ENCODE data around the gene ANP32A.

ANP32A gene

GRCh38 chr15:68796576-68796975, 24.1 kb downstream of the ANP32A start:
- Histone ChIP-seq H3K36me3 (ENCODE audit: control insufficient read depth, insufficient read depth, low read length) (no peaks in the 10 kb centered on the region), H3K4me2 (ENCODE audit: low read length) (no peak overlapping the region), H2BK15ac (replicated peaks; ENCODE audit: low read depth) (no peak overlapping the region), H3K79me2 (ENCODE audit: control insufficient read depth, insufficient read depth, low read length) (peaks cover 81% of the 10 kb centered on the region), H3K18ac (ENCODE audit: low read length) (no peak overlapping the region), H4K5ac (ENCODE audit: low read length) (no peak overlapping the region), H3K4ac (ENCODE audit: low read depth, low read length) (no peak overlapping the region), H3K79me1 (ENCODE audit: low read length) (peaks cover 54% of the 10 kb centered on the region), H2BK120ac (ENCODE audit: low read depth, low read length) (no peak overlapping the region), H3K4me3 (ENCODE audit: low read length) (no peak overlapping the region), H2BK5ac (ENCODE audit: low read length) (no peak overlapping the region), H4K8ac (ENCODE audit: low read depth, low read length) (no peak overlapping the region), H3K23ac (ENCODE audit: low read length) (no peak overlapping the region), H3K9ac (ENCODE audit: low read length) (no peak overlapping the region), H3K27me3 (ENCODE audit: insufficient read depth, low read length, poor library complexity) (no peaks in the 10 kb centered on the region), H3K27ac (ENCODE audit: low read depth, low read length) (no peak overlapping the region), H3K56ac (ENCODE audit: low read length) (no peak overlapping the region), H2AK5ac (ENCODE audit: low read length) (no peak overlapping the region), H3K4me1 (ENCODE audit: control insufficient read depth, low read depth, low read length) (peaks cover 27% of the 10 kb centered on the region)
- DNase-seq = no peak
- no CpG with 5 or more reads among the region's 6 CpGs for WGBS (ENCODE audit: extremely low coverage, insufficient coverage, low lambda C conversion rate)

- peaks cover 53% of the 10 kb centered on the region for H3K79me1 ChIP-seq (ENCODE audit: low read length)
- peaks cover 83% of the 10 kb centered on the region for H3K79me2 ChIP-seq (ENCODE audit: control insufficient read depth, insufficient read depth, low read length)
- peak overlapping the region; percentile 54 for H3K9ac ChIP-seq (ENCODE audit: low read length)
- H3K27me3 ChIP-seq (ENCODE audit: insufficient read depth, low read length, poor library complexity) = no peaks in the 10 kb centered on the region
- DNase-seq = peak; percentile 97
- H3K4ac ChIP-seq (ENCODE audit: low read depth, low read length) = no peak overlapping the region
- no CpG with 5 or more reads among the region's 20 CpGs for WGBS (ENCODE audit: extremely low coverage, insufficient coverage, low lambda C conversion rate)
- H3K18ac ChIP-seq (ENCODE audit: low read length) = no peak overlapping the region
- H3K4me3 ChIP-seq (ENCODE audit: low read length) = no peak overlapping the region
- no peak overlapping the region for H2BK15ac ChIP-seq (replicated peaks; ENCODE audit: low read depth)
- H3K4me1 ChIP-seq (ENCODE audit: control insufficient read depth, low read depth, low read length) = peaks cover 37% of the 10 kb centered on the region
- no peak overlapping the region for H2BK120ac ChIP-seq (ENCODE audit: low read depth, low read length)
- H4K8ac ChIP-seq (ENCODE audit: low read depth, low read length) = no peak overlapping the region
- H2BK5ac ChIP-seq (ENCODE audit: low read length) = peak overlapping the region; percentile 24
- peak overlapping the region; percentile 65 for H3K56ac ChIP-seq (ENCODE audit: low read length)
- H3K23ac ChIP-seq (ENCODE audit: low read length) = no peak overlapping the region
- peak overlapping the region; percentile 13 for H3K27ac ChIP-seq (ENCODE audit: low read depth, low read length)
- no peaks in the 10 kb centered on the region for H3K36me3 ChIP-seq (ENCODE audit: control insufficient read depth, insufficient read depth, low read length)
- H3K4me2 ChIP-seq (ENCODE audit: low read length) = peak overlapping the region; percentile 23
- no peak overlapping the region for H2AK5ac ChIP-seq (ENCODE audit: low read length)
- H4K5ac ChIP-seq (ENCODE audit: low read length) = no peak overlapping the region
Measured at GRCh38 chr15:68795298-68795848, 25.3 kb downstream of the ANP32A start.

GRCh38 chr15:68794863-68795262, 25.8 kb downstream of the ANP32A start:
- H4K8ac ChIP-seq (ENCODE audit: low read depth, low read length) = no peak overlapping the region
- H3K27me3 ChIP-seq (ENCODE audit: insufficient read depth, low read length, poor library complexity) = no peaks in the 10 kb centered on the region
- H2BK5ac ChIP-seq (ENCODE audit: low read length) = no peak overlapping the region
- no peak overlapping the region for H3K27ac ChIP-seq (ENCODE audit: low read depth, low read length)
- WGBS (ENCODE audit: extremely low coverage, insufficient coverage, low lambda C conversion rate) = no CpG with 5 or more reads among the region's 5 CpGs
- peaks cover 40% of the 10 kb centered on the region for H3K4me1 ChIP-seq (ENCODE audit: control insufficient read depth, low read depth, low read length)
- H2BK15ac ChIP-seq (replicated peaks; ENCODE audit: low read depth) = no peak overlapping the region
- no peaks in the 10 kb centered on the region for H3K36me3 ChIP-seq (ENCODE audit: control insufficient read depth, insufficient read depth, low read length)
- H3K79me1 ChIP-seq (ENCODE audit: low read length) = peaks cover 55% of the 10 kb centered on the region
- H3K23ac ChIP-seq (ENCODE audit: low read length) = no peak overlapping the region
- no peak overlapping the region for H3K4me3 ChIP-seq (ENCODE audit: low read length)
- no peak overlapping the region for H3K4me2 ChIP-seq (ENCODE audit: low read length)
- no peak overlapping the region for H2AK5ac ChIP-seq (ENCODE audit: low read length)
- no peak overlapping the region for H3K4ac ChIP-seq (ENCODE audit: low read depth, low read length)
- no peak overlapping the region for H2BK120ac ChIP-seq (ENCODE audit: low read depth, low read length)
- no peak overlapping the region for H4K5ac ChIP-seq (ENCODE audit: low read length)
- peaks cover 85% of the 10 kb centered on the region for H3K79me2 ChIP-seq (ENCODE audit: control insufficient read depth, insufficient read depth, low read length)
- DNase-seq = peak; percentile 48
- peak overlapping the region; percentile 49 for H3K56ac ChIP-seq (ENCODE audit: low read length)
- H3K9ac ChIP-seq (ENCODE audit: low read length) = peak overlapping the region; percentile 15
- no peak overlapping the region for H3K18ac ChIP-seq (ENCODE audit: low read length)

- Histone ChIP-seq H3K4ac (ENCODE audit: low read depth, low read length) (no peak overlapping the region), H3K79me1 (ENCODE audit: low read length) (peaks cover 52% of the 10 kb centered on the region), H4K5ac (ENCODE audit: low read length) (no peak overlapping the region), H3K79me2 (ENCODE audit: control insufficient read depth, insufficient read depth, low read length) (peaks cover 85% of the 10 kb centered on the region), H3K56ac (ENCODE audit: low read length) (no peak overlapping the region), H3K4me3 (ENCODE audit: low read length) (no peak overlapping the region), H3K23ac (ENCODE audit: low read length) (no peak overlapping the region), H2BK120ac (ENCODE audit: low read depth, low read length) (no peak overlapping the region), H3K36me3 (ENCODE audit: control insufficient read depth, insufficient read depth, low read length) (no peaks in the 10 kb centered on the region), H3K18ac (ENCODE audit: low read length) (no peak overlapping the region), H3K4me1 (ENCODE audit: control insufficient read depth, low read depth, low read length) (peaks cover 44% of the 10 kb centered on the region), H3K27ac (ENCODE audit: low read depth, low read length) (no peak overlapping the region), H2BK5ac (ENCODE audit: low read length) (no peak overlapping the region), H4K8ac (ENCODE audit: low read depth, low read length) (no peak overlapping the region), H2AK5ac (ENCODE audit: low read length) (no peak overlapping the region), H3K4me2 (ENCODE audit: low read length) (no peak overlapping the region), H2BK15ac (replicated peaks; ENCODE audit: low read depth) (no peak overlapping the region), H3K9ac (ENCODE audit: low read length) (no peak overlapping the region), H3K27me3 (ENCODE audit: insufficient read depth, low read length, poor library complexity) (no peaks in the 10 kb centered on the region)
- DNase-seq = no peak
- no CpG with 5 or more reads among the region's 4 CpGs for WGBS (ENCODE audit: extremely low coverage, insufficient coverage, low lambda C conversion rate)
Measured at GRCh38 chr15:68794307-68794706, 26.4 kb downstream of the ANP32A start.

GRCh38 chr15:68793776-68794175, 26.9 kb downstream of the ANP32A start:
- Histone ChIP-seq H2BK15ac (replicated peaks; ENCODE audit: low read depth) (no peak overlapping the region), H3K27me3 (ENCODE audit: insufficient read depth, low read length, poor library complexity) (no peaks in the 10 kb centered on the region), H2AK5ac (ENCODE audit: low read length) (no peak overlapping the region), H3K56ac (ENCODE audit: low read length) (no peak overlapping the region), H3K4me1 (ENCODE audit: control insufficient read depth, low read depth, low read length) (peaks cover 48% of the 10 kb centered on the region), H3K36me3 (ENCODE audit: control insufficient read depth, insufficient read depth, low read length) (no peaks in the 10 kb centered on the region), H3K23ac (ENCODE audit: low read length) (no peak overlapping the region), H3K27ac (ENCODE audit: low read depth, low read length) (no peak overlapping the region), H2BK5ac (ENCODE audit: low read length) (no peak overlapping the region), H3K4ac (ENCODE audit: low read depth, low read length) (no peak overlapping the region), H4K8ac (ENCODE audit: low read depth, low read length) (no peak overlapping the region), H3K79me1 (ENCODE audit: low read length) (peaks cover 55% of the 10 kb centered on the region), H3K4me2 (ENCODE audit: low read length) (no peak overlapping the region), H3K9ac (ENCODE audit: low read length) (no peak overlapping the region), H4K5ac (ENCODE audit: low read length) (no peak overlapping the region), H3K4me3 (ENCODE audit: low read length) (no peak overlapping the region), H3K79me2 (ENCODE audit: control insufficient read depth, insufficient read depth, low read length) (peaks cover 86% of the 10 kb centered on the region), H2BK120ac (ENCODE audit: low read depth, low read length) (no peak overlapping the region), H3K18ac (ENCODE audit: low read length) (no peak overlapping the region)
- no peak for DNase-seq
- WGBS (ENCODE audit: extremely low coverage, insufficient coverage, low lambda C conversion rate) = no CpG with 5 or more reads among the region's 6 CpGs
